Measurements from ENCODE around the gene PROX1.

DNA sequence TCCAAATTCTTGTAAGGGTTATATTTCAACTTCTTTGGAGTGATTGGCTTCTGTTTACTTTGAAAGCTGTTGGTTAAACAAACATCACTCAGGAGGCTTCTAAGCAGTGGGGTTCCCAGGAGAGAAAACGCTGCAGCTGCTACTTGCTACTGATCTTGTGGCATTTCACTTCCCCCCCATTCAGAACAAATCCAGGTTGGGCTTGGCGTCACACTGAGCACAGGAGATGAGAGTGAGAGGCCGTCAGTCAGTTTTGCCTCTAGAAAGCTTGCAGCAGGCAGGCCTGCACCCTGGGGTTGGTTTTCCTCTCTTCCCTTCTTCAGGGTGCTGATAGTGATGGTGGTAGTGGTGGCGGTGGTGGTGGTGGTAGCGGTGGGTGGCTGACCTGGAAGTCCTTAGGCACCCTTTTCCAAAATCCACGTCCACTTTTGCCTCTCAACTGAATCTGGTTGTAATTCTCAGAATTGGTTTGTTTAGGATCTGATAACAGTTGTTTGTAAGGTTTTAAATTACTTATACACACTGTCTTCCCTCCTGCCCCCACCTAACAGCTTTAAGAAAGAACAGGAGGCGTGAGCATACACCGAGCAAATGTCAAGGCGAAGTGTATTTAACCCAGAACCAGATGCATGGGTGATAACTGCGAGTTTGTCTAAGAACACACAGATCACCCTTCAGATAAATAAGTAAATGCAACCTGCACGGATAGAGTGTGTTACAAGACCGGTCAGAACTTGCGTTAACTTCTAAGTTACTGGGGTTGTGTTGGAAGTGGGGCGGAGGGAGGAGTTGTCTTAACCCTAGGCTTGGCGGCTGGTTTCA is 3.2 kb upstream of the PROX1 start:
- TF ChIP-seq EZH2 (IDR thresholded peaks at IDR 0.05; ENCODE audit: insufficient read depth, poor library complexity, severe bottlenecking) (no peak), EZH2phosphoT487 (IDR thresholded peaks at IDR 0.05; ENCODE audit: insufficient read depth, low read depth) (0 out of 2 replicates have a peak, but pooled peaks have one; percentile 10)
